ENCODE results near the gene PRSS57.
A peak's percentile ranks its signal among the peaks of the same experiment; 100 is the strongest.
"Not testable (repeated sequence)": the region's sequence is repeated elsewhere in the genome, so short reads cannot be mapped to it uniquely, and the experiment has no call there.

Gene PRSS57

GRCh38 chr19:722553-723101 is 27.4 kb upstream of the PRSS57 start:
- no peak for DNase-seq

DNA sequence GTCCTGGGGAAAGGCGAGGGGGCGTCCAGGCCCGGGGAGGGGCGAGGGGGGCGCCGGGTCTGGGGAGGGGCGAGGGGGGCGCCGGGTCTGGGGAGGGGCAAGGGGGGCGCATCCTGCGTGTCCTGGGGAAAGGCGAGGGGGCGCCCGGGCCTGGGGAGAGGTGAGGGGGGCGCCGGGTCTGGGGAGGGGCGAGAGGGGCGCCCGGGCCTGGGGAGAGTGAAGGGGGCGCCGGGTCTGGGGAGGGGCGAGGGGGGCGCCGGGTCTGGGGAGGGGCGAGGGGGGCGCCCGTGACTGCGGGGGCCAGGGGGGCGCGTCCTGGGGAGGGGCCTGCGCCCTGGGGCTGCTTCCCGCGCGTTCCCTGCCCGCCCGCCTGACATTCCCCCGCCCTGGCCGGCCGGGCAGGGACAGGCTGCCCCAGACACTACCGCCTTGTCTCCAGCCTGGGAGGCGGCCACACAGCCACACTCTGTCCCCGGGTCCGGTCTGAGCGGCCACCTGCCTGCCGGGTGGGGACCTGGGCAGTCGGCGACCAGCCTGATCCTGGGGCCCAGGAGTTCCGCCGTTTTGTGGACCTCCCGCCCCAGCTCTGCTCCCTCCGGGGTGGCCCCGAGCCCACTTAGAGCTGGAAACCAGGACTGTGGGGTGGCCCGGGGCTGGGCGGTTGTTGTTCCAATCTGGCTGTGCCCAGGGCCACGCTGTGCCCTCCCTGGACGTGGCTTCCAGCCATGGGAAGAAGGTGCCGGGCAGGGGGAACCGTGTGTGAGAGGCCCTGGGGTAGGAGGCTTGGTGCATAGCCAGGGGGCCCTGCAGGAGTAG is 25.3 kb upstream of the PRSS57 start:
- no peak for DNase-seq

- no peak for DNase-seq
These were observed 24.5 kb upstream of the PRSS57 start for GRCh38 chr19:719636-720344.

DNA sequence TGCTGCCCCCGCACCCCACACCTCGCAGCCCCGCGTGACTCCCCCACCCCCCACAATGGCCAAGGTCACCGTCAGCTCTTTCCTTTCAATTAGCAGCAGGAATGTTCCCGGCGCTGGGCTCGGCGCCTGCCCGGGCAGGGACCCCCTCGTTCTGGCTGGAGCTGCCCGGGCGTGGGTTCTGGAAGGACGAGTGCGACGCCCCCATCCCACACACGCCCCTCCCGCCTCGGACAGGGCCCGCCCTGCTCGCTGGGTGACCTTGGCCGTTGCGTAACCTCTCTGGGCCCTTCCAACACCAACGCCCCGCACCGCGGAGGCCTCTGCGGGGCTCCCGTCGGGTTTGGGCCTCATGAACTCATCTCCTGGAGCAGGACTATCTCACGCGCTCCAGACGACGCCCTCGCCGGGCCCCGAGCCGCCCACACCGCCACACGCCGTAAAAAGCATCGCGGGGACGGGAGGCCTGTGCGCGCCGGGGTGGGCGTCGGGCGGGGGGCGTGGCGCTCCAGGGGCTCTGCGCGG is 23.8 kb upstream of the PRSS57 start:
- no peak for DNase-seq

- no peak for DNase-seq
These were observed 23.1 kb upstream of the PRSS57 start for GRCh38 chr19:718251-718951.

DNA sequence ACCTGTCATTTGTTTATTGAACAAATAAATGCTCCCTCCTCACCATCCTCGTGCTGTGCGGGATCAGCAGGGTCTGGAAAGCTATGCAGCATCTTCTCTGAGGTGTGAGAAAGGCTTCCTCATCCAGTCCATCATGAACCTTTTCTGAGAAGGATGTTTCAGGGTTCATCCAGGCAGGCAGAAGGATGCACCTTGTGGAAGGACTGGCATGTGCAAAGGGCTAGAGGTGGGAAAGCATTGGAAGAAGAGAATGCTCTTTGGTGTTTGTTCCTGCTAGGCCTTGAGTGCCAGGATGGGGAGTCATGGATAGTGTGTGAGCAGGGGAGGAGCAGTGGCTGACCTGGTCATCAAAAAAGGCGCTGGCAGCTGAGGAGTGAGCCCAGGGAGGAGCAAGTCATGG is 20.1 kb upstream of the PRSS57 start:
- no peak for DNase-seq

GRCh38 chr19:711254-711653 is 16.0 kb upstream of the PRSS57 start:
- DNase-seq: no peak

GRCh38 chr19:710767-711166 is 15.5 kb upstream of the PRSS57 start:
- DNase-seq: no peak

- no peak for DNase-seq
These were observed 14.8 kb upstream of the PRSS57 start for GRCh38 chr19:709965-710571.

- DNase-seq: no peak
These were observed 14.1 kb upstream of the PRSS57 start for GRCh38 chr19:709196-709964.

GRCh38 chr19:708154-709143 is 13.2 kb upstream of the PRSS57 start, which contains the start of gene PALM:
PALM (plus strand) TSS chr19:708935; CDS start chr19:709147, 212 bp downstream.
- no peak for DNase-seq

DNA sequence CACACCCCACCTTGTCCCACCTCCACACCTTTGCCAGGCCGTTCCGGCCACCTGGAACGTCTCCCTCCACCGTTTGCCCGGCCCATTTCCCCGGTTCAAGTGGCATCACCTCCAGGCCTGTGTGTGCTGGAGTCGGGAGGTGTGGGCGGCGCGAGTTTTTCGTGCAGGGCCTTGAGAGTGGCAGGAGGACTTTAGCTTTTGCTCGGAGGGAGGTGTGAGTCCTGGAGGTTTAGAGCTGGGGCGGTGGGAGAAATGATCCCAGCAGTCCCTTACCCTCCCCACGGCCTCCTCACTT is 9.1 kb upstream of the PRSS57 start:
- no peak for DNase-seq

GRCh38 chr19:703651-704446 is 8.6 kb upstream of the PRSS57 start:
- peak; percentile 52 for DNase-seq

DNA sequence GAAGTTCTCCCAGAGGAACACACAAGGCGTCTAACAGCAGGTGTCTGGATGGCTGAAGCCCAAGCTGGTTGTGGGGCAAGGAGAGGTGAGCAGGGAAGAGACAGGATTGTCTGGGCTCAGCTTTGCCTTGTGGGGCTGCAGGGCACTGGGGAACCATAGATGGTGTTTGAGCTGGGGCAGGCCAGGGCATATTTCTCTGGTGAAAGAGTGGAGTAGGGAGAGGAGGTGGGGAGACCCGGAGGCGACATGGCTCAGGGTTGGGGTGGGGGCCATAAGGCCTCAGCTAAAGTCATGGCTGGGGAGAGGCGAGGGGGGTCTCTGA is 8.0 kb upstream of the PRSS57 start:
- DNase-seq: no peak

- DNase-seq: not testable (repeated sequence)
These were observed 7.6 kb upstream of the PRSS57 start for GRCh38 chr19:702847-703246.

DNA sequence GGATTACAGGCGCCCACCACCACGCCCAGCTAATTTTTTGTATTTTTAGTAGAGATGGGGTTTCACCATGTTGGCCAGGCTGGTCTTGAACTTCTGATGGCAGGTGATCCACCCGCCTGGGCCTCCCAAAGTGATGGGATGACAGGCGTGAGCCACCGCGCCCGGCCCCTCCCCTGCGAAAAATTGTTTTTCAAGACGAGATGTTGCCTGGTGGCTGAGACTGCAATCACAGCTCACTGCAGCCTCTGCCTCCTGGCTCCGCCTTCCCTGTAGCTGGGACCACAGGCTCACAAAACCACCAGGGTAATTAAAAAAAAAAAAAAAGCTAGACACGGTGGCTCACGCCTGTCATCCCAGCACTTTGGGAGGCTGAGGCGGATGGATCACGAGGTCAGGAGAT is 4.6 kb upstream of the PRSS57 start:
- not testable (repeated sequence) for DNase-seq

GRCh38 chr19:698529-698928 is 3.3 kb upstream of the PRSS57 start:
- not testable (repeated sequence) for DNase-seq

GRCh38 chr19:694481-695351 is 536 bp downstream of the PRSS57 start:
- DNase-seq: no peak

DNA sequence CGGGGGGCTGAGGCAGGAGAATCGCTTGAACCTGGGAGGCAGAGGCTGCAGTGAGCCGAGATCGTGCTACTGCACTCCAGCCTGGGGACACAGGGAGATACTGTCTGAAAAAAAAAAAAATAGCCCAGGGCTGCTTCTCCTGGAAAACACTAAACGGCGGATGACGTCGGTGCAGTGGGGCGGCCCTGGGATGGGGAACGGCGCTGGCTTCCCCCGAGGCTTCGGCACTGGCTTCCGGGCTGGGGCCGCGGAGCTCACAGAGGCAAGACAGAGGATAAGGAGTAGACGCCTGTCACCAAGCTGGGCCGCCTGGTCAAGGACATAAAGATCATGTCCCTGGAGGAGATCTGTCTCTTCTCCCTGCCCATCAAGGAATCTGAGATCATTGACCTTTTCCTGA is 5.0 kb downstream of the PRSS57 start:
- no peak for DNase-seq
